CD4-positive, alpha-beta T cell treated with Interleukin-10 for 1 hour (primary cell): ENCODE measurements around the gene TBC1D17.

ENCODE experiments used
- DNase-seq: peaks from one replicate; pipeline ENCODE4 v3.0.0-alpha.2; 2020

Gene TBC1D17

GRCh38 chr19:49849433-49850220 lies 27.9 kb upstream of the TBC1D17 start:
- DNase-seq, result no peak

- DNase-seq, result no peak
Measured at GRCh38 chr19:49850221-49850486, 27.3 kb upstream of the TBC1D17 start.

GRCh38 chr19:49850487-49851342 lies 26.8 kb upstream of the TBC1D17 start, which contains the start of gene PTOV1:
Gene PTOV1, plus strand, starts transcription at chr19:49851159.
- DNase-seq, result peak; percentile 91

GRCh38 chr19:49851456-49852259 lies 25.8 kb upstream of the TBC1D17 start:
- peak; percentile 45 for DNase-seq

GRCh38 chr19:49852631-49853126 lies 24.8 kb upstream of the TBC1D17 start:
- no peak for DNase-seq

- DNase-seq, result no peak
Measured at GRCh38 chr19:49853852-49854377, 23.6 kb upstream of the TBC1D17 start.

- DNase-seq, result no peak
Measured at GRCh38 chr19:49854378-49855263, 22.9 kb upstream of the TBC1D17 start.

- DNase-seq, result no peak
Measured at GRCh38 chr19:49855277-49855675, 22.2 kb upstream of the TBC1D17 start.

- no peak for DNase-seq
Measured at GRCh38 chr19:49855676-49856573, 21.6 kb upstream of the TBC1D17 start.

GRCh38 chr19:49856574-49857021 lies 20.9 kb upstream of the TBC1D17 start:
- DNase-seq, result no peak

- DNase-seq, result no peak
Measured at GRCh38 chr19:49857061-49857837, 20.3 kb upstream of the TBC1D17 start.

- no peak for DNase-seq
Measured at GRCh38 chr19:49857838-49858087, 19.7 kb upstream of the TBC1D17 start.

GRCh38 chr19:49858088-49858985 lies 19.2 kb upstream of the TBC1D17 start:
- no peak for DNase-seq

GRCh38 chr19:49859682-49860335 lies 17.7 kb upstream of the TBC1D17 start:
- DNase-seq, result no peak

- no peak for DNase-seq
Measured at GRCh38 chr19:49860336-49861102, 17.0 kb upstream of the TBC1D17 start.

GRCh38 chr19:49861107-49861506 lies 16.4 kb upstream of the TBC1D17 start:
- DNase-seq, result no peak

GRCh38 chr19:49861541-49862378 lies 15.7 kb upstream of the TBC1D17 start:
- DNase-seq, result no peak
